ENCODE measurements around the gene PARP15. TPM values are rescaled to one million over a fixed set of nuclear protein-coding genes. Genes with fewer than 3 reads are reported as not detected.

The PARP15 gene
- total RNA-seq, 1 experiment from 2014 or later: 3.4 TPM

DNA sequence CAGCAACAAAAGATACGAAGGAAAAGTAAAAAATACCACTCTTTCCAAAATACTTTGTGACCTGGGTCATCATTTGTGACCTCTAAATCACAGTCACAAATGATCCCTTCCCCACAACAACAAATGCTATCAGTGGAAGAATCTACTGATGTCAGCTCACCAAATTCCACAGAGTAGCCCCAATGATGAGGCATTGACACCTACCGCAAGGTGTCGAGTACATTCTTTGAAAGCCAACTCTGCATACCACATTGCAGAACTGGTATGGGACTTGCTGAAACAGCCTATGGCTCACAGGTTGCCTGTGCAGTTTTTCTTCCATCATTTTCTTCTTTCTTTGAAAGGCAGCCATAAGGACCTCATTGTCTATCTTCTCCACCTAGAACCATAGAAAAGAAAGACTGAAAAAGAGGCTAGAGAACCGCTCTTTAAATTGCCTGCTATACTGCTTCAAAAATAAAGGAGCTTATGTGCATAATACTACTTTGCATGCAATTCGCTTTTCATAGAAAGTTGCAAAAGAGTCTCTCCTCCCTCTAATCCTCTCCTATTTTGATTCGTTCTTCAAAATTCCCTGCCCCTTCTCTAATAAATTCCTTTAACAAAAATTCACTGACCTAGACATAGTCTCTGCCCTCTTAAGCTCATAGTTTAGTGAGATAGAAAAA, 41.4 kb upstream of the PARP15 start:
- BruUV-seq (replicated peaks): no TSS peak
- H3K4me3 Mint-ChIP-seq (ENCODE audit: low read depth, unreplicated experiment): no peak overlapping the region
- H3K4me1 Mint-ChIP-seq (ENCODE audit: low read depth, unreplicated experiment): peaks cover 14% of the 10 kb centered on the region
- H3K27ac Mint-ChIP-seq (ENCODE audit: unreplicated experiment): no peak overlapping the region
- H3K9me3 Mint-ChIP-seq (ENCODE audit: low read depth, unreplicated experiment): no peaks in the 10 kb centered on the region
- intact Hi-C loops (cut with micrococcal nuclease; ENCODE audit: unreplicated experiment): no loop called here
- CTCF ChIA-PET: no interaction called here
- TF ChIP-seq, protein P1, sequence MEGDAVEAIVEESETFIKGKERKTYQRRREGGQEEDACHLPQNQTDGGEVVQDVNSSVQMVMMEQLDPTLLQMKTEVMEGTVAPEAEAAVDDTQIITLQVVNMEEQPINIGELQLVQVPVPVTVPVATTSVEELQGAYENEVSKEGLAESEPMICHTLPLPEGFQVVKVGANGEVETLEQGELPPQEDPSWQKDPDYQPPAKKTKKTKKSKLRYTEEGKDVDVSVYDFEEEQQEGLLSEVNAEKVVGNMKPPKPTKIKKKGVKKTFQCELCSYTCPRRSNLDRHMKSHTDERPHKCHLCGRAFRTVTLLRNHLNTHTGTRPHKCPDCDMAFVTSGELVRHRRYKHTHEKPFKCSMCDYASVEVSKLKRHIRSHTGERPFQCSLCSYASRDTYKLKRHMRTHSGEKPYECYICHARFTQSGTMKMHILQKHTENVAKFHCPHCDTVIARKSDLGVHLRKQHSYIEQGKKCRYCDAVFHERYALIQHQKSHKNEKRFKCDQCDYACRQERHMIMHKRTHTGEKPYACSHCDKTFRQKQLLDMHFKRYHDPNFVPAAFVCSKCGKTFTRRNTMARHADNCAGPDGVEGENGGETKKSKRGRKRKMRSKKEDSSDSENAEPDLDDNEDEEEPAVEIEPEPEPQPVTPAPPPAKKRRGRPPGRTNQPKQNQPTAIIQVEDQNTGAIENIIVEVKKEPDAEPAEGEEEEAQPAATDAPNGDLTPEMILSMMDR (IDR thresholded peaks at IDR 0.05; ENCODE audit: unreplicated experiment): no peak
- H3K36me3 Mint-ChIP-seq (ENCODE audit: insufficient read depth, unreplicated experiment): peaks cover 13% of the 10 kb centered on the region
- no peaks in the 10 kb centered on the region for H3K27me3 Mint-ChIP-seq (ENCODE audit: unreplicated experiment)
- no peak for DNase-seq

DNA sequence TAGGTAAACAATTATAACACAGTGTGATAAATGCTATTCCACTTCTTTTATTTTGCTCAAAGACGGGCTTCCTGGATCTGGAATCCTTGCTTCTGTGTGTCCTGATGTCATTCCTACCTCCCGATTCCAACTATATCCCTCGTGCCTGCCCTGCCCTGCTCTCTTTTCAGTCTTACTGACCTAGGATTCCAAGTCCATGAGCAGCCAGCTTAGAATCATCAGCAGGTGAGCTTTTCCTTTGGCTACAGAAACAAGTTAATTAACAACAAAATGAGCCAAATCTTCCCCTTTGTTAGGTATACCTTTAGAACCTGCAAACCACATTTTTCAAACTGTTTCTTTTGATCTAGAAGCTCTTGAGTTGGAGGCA, 40.8 kb upstream of the PARP15 start:
- BruUV-seq (replicated peaks): no TSS peak
- Mint-ChIP-seq H3K27me3 (ENCODE audit: unreplicated experiment) (no peaks in the 10 kb centered on the region), H3K4me1 (ENCODE audit: low read depth, unreplicated experiment) (peaks cover 14% of the 10 kb centered on the region), H3K36me3 (ENCODE audit: insufficient read depth, unreplicated experiment) (peaks cover 13% of the 10 kb centered on the region), H3K27ac (ENCODE audit: unreplicated experiment) (no peak overlapping the region), H3K4me3 (ENCODE audit: low read depth, unreplicated experiment) (no peak overlapping the region), H3K9me3 (ENCODE audit: low read depth, unreplicated experiment) (no peaks in the 10 kb centered on the region)
- CTCF ChIA-PET: no interaction called here
- DNase-seq: no peak
- intact Hi-C loops (cut with micrococcal nuclease; ENCODE audit: unreplicated experiment): no loop called here
- TF ChIP-seq, protein P1 (IDR thresholded peaks at IDR 0.05; ENCODE audit: unreplicated experiment): no peak

DNA sequence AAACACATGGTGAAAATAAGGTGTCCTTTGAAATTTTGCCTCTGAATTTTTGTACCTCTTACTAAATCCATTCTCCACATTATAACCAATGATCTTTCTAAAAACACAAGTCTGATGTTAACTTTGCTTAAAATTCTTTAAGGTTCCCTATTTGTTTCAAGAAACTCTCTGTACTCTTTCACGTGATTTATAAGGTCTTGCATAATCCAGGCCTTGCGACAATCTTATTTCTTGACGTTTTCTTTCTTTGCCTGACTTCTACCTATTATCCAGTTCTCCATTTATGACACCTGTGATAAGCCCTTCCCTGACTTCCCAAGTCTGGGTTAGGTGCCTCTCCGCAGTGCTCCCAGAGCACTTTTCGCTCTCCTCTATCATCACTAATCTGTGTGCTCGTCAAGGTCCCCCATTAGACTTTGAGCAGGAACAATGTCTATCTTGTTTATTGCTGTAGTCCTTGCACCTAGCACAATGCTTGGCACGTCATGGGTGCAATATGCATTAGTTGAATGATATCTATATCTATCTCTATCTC, 38.4 kb upstream of the PARP15 start:
- no peak overlapping the region for H3K4me3 Mint-ChIP-seq (ENCODE audit: low read depth, unreplicated experiment)
- CTCF ChIA-PET: no interaction called here
- no peak for DNase-seq
- H3K4me1 Mint-ChIP-seq (ENCODE audit: low read depth, unreplicated experiment): peaks cover 2% of the 10 kb centered on the region
- no peaks in the 10 kb centered on the region for H3K9me3 Mint-ChIP-seq (ENCODE audit: low read depth, unreplicated experiment)
- H3K27ac Mint-ChIP-seq (ENCODE audit: unreplicated experiment): no peak overlapping the region
- TF ChIP-seq, protein P1 (IDR thresholded peaks at IDR 0.05; ENCODE audit: unreplicated experiment): no peak
- no peaks in the 10 kb centered on the region for H3K27me3 Mint-ChIP-seq (ENCODE audit: unreplicated experiment)
- H3K36me3 Mint-ChIP-seq (ENCODE audit: insufficient read depth, unreplicated experiment): peaks cover 11% of the 10 kb centered on the region
- intact Hi-C loops (cut with micrococcal nuclease; ENCODE audit: unreplicated experiment): no loop called here
- BruUV-seq (replicated peaks): no TSS peak

DNA sequence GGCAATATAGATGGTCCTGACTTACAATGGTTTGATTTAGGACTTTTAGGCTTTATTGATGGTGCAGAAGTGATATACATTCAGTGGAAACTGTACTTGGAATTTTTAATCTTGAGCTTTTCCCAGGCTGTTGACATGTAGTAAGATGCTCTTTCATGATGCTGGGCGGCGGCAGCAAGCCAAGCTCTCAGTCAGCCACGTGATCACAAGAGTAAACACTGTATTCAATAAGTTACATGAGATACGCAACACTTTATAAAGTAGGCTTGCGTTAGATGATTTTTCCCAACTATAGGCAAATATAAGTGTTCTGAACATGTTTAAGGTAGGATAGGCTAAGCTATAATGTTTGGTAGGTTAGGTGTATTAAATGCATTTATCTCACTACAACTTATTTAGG, 31.3 kb upstream of the PARP15 start:
- TF ChIP-seq, protein P1 (IDR thresholded peaks at IDR 0.05; ENCODE audit: unreplicated experiment): no peak
- no peak for DNase-seq
- intact Hi-C loops (cut with micrococcal nuclease; ENCODE audit: unreplicated experiment): no loop called here
- Mint-ChIP-seq H3K27me3 (ENCODE audit: unreplicated experiment) (no peaks in the 10 kb centered on the region), H3K36me3 (ENCODE audit: insufficient read depth, unreplicated experiment) (peaks cover 16% of the 10 kb centered on the region), H3K4me1 (ENCODE audit: low read depth, unreplicated experiment) (no peaks in the 10 kb centered on the region), H3K9me3 (ENCODE audit: low read depth, unreplicated experiment) (no peaks in the 10 kb centered on the region), H3K4me3 (ENCODE audit: low read depth, unreplicated experiment) (no peak overlapping the region), H3K27ac (ENCODE audit: unreplicated experiment) (no peak overlapping the region)
- CTCF ChIA-PET: no interaction called here
- no TSS peak for BruUV-seq (replicated peaks)
